Lower lobe of right lung (tissue), 2 donors: ENCODE results near the gene SLC12A6. TPM values are rescaled to one million over a fixed set of nuclear protein-coding genes. Genes with fewer than 3 reads are reported as not detected.

ENCODE experiments used
- ATAC-seq, 2 donors: fragments of 200-7000 bp; cut with Tn5 transposase; one replicate each; pipeline ENCODE4 v1.9.1; 2020 to 2022; ENCODE audit warnings: mild to moderate bottlenecking in 2 of 2, moderate library complexity in 2 of 2
- DNase-seq: peaks from one replicate; pipeline ENCODE4 v3.0.0-alpha.2; 2020
- H3K27ac ChIP-seq: fragments of 200-600 bp; one replicate; pipeline ENCODE4 v1.8.0; 2022
- H3K27me3 ChIP-seq: fragments of 200-600 bp; one replicate; pipeline ENCODE4 v1.8.0; 2022; ENCODE audit warnings: low read depth
- H3K36me3 ChIP-seq: fragments of 200-600 bp; one replicate; pipeline ENCODE4 v1.8.0; 2022; ENCODE audit warnings: mild to moderate bottlenecking
- H3K4me1 ChIP-seq: fragments of 200-600 bp; one replicate; pipeline ENCODE4 v1.8.0; 2022
- H3K4me3 ChIP-seq: fragments of 200-600 bp; one replicate; pipeline ENCODE4 v1.8.0; 2022; ENCODE audit warnings: mild to moderate bottlenecking
- H3K9me3 ChIP-seq: fragments of 200-600 bp; one replicate; pipeline ENCODE4 v1.8.0; 2022
- intact Hi-C: fragments of 100-400 bp; cut with DNase I; formaldehyde crosslinking; loops from one replicate; pipeline ENCODE4 v1.11.0; 2022
- total RNA-seq: library from RNA; stranded (reverse); fragmentation: NEBNext Ultra II Directional; extraction: Animal tissue kit (Norgen Biotek cat#: 25700); gene quantifications from one replicate; pipeline ENCODE4 v1.2.1, GENCODE V29; 2021
- TF ChIP-seq, protein P1 (sequence below): fragments of 200-600 bp; IDR thresholded peaks from one replicate; pipeline ENCODE4 v1.8.0; 2022; ENCODE audit warnings: antibody characterized with exemption, mild to moderate bottlenecking
- donor health status: DM: no; HTN: yes; CAD: no; lungs with severe emphysema.

The SLC12A6 gene
- total RNA-seq, 1 donor from 2014 or later = 59.7 TPM

DNA sequence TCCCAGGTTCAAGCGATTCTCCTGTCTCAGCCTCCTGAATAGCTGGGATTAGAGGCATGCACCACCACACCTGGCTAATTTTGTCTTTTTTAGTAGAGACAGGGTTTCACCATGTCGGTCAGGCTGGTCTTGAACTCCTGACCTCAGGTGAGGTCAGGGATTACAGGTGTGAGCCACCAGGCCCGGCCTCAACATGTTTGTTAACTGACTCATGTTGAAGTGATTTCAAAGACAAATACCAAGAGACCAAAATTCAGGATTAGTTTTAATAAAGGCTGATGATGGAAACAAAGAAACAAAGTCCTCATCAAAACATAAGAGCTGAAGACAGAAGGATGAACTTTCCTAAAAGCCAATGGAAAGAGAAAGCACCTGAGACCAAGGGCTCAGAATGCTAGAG lies 36.5 kb downstream of the SLC12A6 start:
- Histone ChIP-seq H3K4me1 (peaks cover 9% of the 10 kb centered on the region), H3K27me3 (no peaks in the 10 kb centered on the region), H3K27ac (no peak overlapping the region), H3K36me3 (no peaks in the 10 kb centered on the region), H3K4me3 (no peak overlapping the region), H3K9me3 (no peaks in the 10 kb centered on the region)
- DNase-seq (no peak), ATAC-seq (no peak)
- TF ChIP-seq, protein P1, sequence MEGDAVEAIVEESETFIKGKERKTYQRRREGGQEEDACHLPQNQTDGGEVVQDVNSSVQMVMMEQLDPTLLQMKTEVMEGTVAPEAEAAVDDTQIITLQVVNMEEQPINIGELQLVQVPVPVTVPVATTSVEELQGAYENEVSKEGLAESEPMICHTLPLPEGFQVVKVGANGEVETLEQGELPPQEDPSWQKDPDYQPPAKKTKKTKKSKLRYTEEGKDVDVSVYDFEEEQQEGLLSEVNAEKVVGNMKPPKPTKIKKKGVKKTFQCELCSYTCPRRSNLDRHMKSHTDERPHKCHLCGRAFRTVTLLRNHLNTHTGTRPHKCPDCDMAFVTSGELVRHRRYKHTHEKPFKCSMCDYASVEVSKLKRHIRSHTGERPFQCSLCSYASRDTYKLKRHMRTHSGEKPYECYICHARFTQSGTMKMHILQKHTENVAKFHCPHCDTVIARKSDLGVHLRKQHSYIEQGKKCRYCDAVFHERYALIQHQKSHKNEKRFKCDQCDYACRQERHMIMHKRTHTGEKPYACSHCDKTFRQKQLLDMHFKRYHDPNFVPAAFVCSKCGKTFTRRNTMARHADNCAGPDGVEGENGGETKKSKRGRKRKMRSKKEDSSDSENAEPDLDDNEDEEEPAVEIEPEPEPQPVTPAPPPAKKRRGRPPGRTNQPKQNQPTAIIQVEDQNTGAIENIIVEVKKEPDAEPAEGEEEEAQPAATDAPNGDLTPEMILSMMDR = no peak
- intact Hi-C loops = no loop called here

DNA sequence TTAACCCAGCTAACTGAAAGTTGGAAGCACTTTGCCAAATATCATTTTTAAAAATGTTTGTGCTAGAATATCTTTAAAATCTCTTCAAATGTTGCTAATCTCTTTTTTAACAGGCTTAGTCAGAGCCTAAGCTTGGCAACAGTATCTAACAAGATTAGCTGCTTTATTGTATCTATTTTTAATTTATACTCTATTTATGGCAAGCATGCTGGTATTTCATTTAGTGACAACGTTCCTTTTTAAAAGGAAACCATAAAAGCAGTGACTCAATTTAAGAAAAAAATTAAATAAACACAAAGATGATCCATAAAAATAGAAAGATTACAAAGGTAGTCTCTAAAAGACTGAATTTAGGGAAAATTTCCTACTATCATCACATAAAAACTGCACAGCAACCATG lies 40.5 kb downstream of the SLC12A6 start:
- no peak overlapping the region for H3K4me3 ChIP-seq
- peaks cover 9% of the 10 kb centered on the region for H3K4me1 ChIP-seq
- no peaks in the 10 kb centered on the region for H3K27me3 ChIP-seq
- H3K9me3 ChIP-seq = no peaks in the 10 kb centered on the region
- H3K36me3 ChIP-seq = no peaks in the 10 kb centered on the region
- ATAC-seq (no peak), DNase-seq (no peak)
- no peak overlapping the region for H3K27ac ChIP-seq
- TF ChIP-seq, protein P1 = no peak
- intact Hi-C loops = no loop called here

DNA sequence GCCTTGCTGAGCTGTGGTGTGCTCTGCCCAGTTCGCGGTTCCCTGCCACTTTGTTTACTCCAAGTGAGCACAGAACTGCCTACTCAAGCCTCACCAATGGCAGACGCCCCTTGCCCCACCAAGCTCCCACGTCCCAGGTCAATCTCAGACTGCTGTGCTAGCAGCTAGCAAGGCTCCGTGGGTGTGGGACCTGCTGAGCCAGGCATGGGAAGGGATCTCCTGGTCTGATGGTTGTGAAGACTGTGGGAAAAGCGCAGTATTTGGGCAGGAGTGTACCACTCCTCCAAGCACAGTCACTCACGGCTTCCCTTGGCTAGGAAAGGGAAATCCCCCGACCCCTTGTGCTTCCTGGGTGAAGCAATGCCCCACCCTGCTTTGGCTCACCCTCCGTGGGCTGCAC lies 45.0 kb downstream of the SLC12A6 start:
- H3K4me1 ChIP-seq = peaks cover 9% of the 10 kb centered on the region
- TF ChIP-seq, protein P1 = no peak
- intact Hi-C loops = no loop called here
- no peaks in the 10 kb centered on the region for H3K27me3 ChIP-seq
- no peak overlapping the region for H3K4me3 ChIP-seq
- no peaks in the 10 kb centered on the region for H3K9me3 ChIP-seq
- DNase-seq (no peak), ATAC-seq (no peak)
- H3K36me3 ChIP-seq = peaks cover 4% of the 10 kb centered on the region
- H3K27ac ChIP-seq = no peak overlapping the region

DNA sequence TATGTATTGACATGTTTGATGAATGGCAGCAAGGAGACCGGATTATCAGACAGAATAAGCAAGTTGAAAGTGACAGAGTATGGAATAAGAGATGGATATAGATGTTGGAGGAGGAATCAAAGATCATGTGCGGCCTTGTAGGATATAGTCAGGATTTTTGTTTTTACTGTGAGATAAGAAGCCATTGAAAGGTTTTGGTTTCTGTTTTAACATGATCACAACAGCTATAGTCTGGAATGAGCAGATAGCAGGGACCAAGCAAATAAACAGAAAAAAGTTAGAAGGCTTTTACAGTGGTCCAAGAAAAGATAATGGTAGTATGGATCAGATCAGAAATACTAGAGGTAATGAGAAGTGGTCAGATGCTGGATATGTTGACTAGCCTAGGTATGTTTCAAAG lies 52.6 kb downstream of the SLC12A6 start:
- Histone ChIP-seq H3K4me1 (no peaks in the 10 kb centered on the region), H3K9me3 (no peaks in the 10 kb centered on the region), H3K4me3 (no peak overlapping the region), H3K27me3 (no peaks in the 10 kb centered on the region), H3K36me3 (no peaks in the 10 kb centered on the region), H3K27ac (no peak overlapping the region)
- TF ChIP-seq, protein P1 = no peak
- ATAC-seq (no peak), DNase-seq (no peak)
- intact Hi-C loops = no loop called here

DNA sequence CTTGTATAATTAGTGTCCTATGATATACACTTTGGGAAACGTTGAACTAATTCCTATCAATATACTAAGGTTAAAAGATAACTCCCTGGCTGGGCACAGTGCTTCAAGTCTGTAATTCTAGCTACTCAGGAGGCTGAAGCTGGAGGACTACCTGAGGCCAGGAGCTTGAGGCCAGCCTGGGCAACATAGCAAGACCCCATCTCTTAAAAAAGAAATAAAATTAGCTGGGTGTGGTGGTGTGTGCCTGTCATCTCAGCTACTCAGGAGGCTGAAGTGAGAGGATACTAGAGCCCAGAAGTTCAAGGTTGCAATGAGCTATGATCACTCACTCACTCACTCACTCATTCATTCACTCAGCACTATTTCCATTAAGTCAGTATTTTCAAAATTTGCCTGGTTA lies 55.2 kb downstream of the SLC12A6 start:
- intact Hi-C loops = no loop called here
- Histone ChIP-seq H3K27ac (no peak overlapping the region), H3K27me3 (no peaks in the 10 kb centered on the region), H3K36me3 (no peaks in the 10 kb centered on the region), H3K4me1 (no peaks in the 10 kb centered on the region), H3K4me3 (no peak overlapping the region), H3K9me3 (no peaks in the 10 kb centered on the region)
- no peak for DNase-seq
- TF ChIP-seq, protein P1 = no peak
- no peak for ATAC-seq

DNA sequence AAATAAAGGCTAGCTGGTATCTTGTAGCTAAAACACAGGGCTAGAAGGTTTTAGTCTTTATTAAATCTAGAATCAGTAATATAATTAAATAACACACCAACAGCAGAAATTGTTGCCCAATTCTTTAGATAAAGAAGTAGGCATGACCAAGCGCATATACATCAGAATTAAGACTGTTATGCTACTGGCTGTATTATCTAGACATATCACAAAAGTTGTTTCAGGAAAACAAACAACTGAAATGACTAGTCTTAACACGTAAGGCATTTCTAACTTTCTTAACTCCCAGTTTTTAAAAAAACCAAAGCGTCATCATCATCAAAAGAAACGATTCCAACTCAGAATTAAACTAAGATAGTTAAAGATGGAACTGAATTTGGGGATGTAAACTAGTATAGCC lies 57.4 kb downstream of the SLC12A6 start:
- H3K4me1 ChIP-seq = no peaks in the 10 kb centered on the region
- TF ChIP-seq, protein P1 = no peak
- H3K36me3 ChIP-seq = no peaks in the 10 kb centered on the region
- intact Hi-C loops = no loop called here
- H3K27me3 ChIP-seq = no peaks in the 10 kb centered on the region
- H3K9me3 ChIP-seq = no peaks in the 10 kb centered on the region
- DNase-seq (no peak), ATAC-seq (no peak)
- no peak overlapping the region for H3K27ac ChIP-seq
- no peak overlapping the region for H3K4me3 ChIP-seq
